NCI-H526 treated with DMSO at 0.1 percent for 48 hours (cell line): ENCODE data around the gene SMARCD3.

Source experiments
- DNase-seq: peaks from one replicate; lab custom pipeline; 2025; lab: John Stamatoyannopoulos, UW

Gene SMARCD3

DNA sequence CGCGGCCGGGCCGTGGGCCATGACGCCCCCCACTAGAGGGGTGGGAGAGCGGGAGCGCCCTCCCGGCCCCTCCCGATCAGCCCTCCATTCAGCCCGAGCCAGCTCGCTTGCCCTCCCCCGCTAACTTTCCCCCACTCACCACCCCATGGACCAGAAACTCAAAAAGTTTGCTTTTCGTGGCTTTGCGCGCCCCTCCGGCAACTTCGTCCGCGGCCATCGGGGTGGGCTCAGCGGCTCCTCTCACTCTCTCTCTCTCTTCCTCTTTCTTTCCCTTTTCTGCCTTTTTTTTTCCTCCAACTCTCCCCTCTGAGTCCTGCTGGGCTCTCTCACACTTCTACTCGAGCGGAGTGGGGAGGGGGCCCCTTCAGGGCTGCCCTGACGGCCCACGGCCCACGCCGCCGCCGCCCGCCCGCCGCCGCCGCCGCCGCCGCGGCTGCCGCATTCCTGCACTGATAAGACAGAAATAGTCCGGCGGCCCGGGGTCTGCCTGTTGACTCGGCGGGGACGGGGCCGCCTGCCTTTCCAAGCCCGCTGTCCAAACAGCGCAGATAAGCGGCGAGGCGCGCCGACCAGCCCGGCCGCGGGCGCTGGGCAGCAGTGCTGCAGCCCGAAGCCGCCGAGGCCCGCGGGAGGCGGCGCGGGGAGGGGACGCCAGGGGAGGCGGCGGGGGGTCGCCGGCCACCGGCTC, at the start of gene SMARCD3:
Gene SMARCD3, minus strand, starts transcription at position 349 of the 688 bp plus-strand sequence. Its CDS starts 132 bp downstream, at position 217.
- peak; percentile 44 for DNase-seq

GRCh38 chr7:151296202-151296992, 47.9 kb upstream of the SMARCD3 start:
- DNase-seq = no peak

- no peak for DNase-seq
Observed at GRCh38 chr7:151292850-151293249, 44.4 kb upstream of the SMARCD3 start.

DNA sequence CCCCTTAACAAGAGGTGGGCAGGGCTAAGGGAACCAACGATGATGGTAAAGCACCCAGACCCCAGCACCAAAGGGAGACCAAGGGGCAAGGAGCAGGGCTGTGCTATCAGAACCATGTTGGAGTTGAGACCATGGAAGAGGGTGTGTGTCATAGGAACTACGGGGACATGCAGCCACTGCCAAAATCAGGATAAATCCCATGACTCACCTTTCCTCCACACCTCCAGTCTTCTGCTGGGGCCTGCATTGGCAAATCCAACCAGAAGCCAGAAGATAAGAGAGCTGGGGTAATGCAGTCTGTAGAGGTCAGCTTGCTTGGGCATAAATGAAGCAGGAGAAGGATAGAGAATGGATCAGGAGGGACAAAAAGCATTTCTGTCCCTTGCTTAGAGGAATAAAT, 42.7 kb upstream of the SMARCD3 start:
- no peak for DNase-seq

DNA sequence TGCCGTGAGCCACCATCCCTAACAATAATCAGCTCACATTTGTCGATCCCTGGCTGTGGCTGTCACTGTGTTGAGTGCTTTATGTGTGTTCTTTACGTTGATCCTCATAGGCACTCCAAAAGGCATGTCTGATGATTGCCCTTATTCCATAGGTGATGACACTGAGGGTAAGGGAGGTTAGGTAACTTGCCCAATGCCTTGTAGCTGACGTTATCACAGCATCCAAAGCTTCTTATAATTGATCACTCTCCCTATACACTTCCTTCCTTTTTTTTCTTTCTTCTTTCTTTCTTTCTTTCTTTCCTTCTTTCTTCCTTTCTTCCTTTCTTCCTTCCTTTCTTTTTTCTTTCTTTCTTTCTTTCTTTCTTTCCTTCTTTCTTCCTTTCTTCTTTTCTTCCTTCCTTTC, 41.9 kb upstream of the SMARCD3 start:
- DNase-seq = no peak

DNA sequence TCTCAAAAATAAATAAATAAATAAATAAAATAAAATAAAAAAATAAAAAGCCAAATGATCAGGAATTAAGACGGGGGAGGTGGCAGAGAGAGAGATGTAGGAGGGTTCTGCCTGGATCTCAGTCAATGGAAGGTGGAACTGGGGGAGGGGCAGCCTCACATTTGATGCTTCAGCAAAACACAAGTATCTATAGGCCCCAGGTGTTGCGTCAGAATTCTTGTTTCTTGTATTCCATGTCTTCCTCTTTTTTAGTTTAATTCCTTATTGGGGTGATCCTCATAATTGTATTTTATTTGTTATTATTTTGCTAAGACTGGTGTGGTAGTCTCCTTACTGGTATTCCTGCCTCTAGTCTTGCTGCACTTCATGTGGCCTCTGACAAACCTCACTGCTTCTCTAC, 41.4 kb upstream of the SMARCD3 start:
- DNase-seq = no peak

GRCh38 chr7:151286148-151286547, 37.7 kb upstream of the SMARCD3 start:
- no peak for DNase-seq

DNA sequence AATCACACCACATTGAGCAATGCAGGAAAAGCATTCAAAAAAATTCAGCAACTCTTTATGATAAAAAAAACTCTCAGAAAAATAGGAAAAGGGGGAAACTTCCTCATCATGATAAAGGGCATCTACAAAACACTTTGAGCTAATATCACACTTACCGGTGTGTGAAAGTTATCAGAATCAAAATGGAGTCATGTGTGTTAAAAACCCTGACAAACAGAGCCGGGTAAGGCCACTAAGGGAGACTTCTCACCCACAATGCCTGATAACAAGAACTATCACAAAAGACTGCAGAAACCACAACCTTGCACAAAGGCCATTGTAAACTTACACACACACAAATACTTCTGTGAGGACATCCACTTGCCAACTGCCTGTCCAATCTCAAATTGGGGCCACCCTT, 34.8 kb upstream of the SMARCD3 start:
- DNase-seq = no peak

GRCh38 chr7:151282111-151282510, 33.6 kb upstream of the SMARCD3 start:
- DNase-seq = no peak

- DNase-seq = no peak
Observed at GRCh38 chr7:151281686-151282085, 33.2 kb upstream of the SMARCD3 start.

GRCh38 chr7:151280388-151281019, 32.0 kb upstream of the SMARCD3 start:
- no peak for DNase-seq

GRCh38 chr7:151279868-151280267, 31.4 kb upstream of the SMARCD3 start:
- DNase-seq = no peak

DNA sequence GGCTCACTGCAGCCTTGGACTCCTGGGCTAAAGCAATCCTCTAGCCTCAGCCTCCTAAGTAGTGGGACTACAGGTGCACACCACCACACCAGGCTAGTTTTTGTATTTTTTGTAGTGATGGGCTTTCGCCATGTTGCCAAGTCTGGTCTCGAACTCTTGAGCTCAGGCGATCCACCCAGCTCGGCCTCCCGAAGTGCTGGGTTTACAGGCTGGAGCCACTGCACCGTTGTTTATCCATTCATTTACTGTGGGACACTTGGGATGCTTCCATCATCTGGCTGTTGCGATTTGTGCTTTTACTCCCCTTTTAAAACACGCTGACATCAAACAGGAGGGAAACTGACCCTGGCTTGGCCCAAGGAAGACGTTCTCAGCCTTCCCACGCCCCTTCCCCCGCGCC, 30.5 kb upstream of the SMARCD3 start:
- no peak for DNase-seq

GRCh38 chr7:151277631-151278030, 29.1 kb upstream of the SMARCD3 start:
- no peak for DNase-seq

- peak; percentile 42 for DNase-seq
Observed at GRCh38 chr7:151276666-151277590, 28.4 kb upstream of the SMARCD3 start.

DNA sequence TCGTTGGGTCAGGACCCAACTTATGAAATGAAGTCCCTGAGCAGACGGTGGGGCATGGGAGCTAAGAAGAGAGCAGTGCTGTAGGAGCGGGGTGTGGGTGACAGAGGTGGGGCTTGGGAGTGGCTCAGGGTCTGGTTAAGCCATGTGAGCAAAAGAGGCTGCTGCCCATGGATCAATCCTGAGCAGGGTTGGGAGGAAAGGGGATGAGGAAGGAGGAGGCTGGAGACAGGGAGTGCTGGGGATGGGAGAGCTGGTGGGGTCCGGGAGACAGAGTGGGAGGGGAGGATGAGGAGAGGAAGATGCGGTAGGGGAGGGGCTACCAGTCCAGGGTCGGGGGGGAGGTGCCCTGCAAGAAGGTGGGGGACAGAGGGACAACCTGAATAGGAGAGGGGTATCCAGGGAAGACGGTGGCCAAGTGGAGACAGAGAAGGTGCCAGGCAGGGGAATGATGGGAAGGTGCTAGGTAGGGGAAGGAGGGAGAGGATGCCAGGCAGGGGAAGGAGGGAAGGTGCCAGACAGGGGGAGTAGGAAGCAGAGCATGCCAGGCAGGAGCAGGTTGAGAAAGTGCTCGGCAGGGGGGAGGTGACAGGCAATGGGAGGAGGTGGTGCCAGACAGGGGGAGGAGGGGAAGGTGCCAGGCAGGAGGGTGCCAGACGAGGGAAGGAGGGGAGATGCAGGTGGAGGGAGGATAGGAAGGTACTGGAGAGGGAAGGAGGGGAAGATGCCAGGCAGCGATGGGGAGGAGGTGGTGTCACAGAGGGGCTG, 27.5 kb upstream of the SMARCD3 start:
- no peak for DNase-seq

DNA sequence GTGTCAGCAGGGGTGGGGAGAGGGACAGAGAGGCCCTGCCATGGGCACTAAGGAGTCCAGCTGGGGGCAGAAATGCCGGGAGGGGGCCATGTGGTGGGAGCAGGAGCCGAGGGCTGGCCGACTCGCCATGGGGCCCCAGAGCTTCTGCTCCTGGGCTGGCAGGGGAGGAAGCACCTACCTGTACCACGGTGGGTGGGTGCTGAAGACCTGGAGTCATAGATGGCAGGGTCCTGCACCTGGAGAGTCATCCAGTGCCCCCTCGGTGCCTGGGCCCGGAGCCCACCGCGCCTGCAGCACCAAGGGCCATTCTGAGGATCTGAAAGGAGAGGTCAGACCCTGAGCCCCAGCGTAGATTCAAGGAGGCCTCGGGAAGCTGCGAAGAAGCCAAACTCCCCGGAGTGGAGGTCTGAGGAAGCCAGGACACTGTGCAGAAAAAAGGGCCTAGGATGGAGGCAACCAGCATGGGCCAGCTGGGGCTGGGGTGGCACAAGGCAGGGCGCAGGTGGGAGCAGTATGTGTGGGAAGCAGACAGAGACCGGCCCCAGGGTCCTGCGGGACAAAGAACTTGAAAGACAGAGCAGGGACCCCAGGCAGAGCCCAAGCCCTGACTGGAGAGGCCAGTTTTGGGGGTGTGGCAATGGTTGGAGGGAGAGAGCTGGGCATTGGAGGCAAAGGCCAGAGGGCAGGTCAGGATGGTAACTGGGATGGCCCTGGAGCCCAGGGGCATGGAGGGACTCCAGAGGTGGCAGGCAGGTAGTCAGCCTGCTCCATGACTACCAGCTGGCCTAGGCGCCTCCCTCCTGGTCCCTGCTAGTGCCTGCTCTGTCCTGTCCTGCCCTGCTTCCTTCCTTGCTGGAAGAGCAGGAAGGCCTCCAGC, 26.7 kb upstream of the SMARCD3 start:
- DNase-seq = no peak

GRCh38 chr7:151274396-151274795, 25.9 kb upstream of the SMARCD3 start:
- DNase-seq = no peak

DNA sequence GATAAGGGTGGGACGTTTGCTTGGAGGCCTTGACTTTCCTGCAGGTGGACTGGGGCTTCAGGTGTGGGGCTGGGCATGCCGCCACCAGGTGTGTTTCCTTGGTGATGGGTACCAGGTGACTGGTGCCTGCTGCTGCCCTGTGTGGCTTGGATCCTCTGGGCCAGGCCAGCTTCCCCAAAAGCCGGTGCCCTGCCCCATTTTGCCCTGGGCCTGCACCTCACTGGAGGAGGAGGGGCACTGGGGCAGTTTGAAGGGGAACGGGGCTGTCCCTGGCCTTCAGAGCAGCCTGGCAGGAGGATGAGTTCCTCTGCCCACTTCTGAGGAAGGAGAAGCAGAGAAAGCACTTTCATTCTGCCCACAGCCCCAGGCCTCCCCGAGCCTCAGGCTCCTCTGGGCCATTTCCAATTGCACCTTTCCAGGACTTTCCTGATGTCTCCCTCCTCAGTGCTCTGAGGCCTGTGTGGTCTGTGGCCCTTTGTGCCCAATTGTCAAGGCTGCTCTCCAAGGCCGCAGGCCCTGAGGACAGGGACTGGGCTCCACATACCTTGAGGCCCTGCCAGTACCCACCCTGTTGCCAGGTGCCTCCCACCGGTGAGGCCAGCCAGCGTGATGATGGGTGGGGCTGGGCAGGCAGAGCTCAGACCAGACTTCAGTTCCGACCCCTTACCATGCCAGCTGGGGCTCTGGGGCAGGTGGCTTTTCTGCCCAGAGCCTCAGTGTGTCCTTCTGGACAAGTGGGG, 25.3 kb upstream of the SMARCD3 start:
- no peak for DNase-seq
